MM.1S (cell line): ENCODE data around the gene SUGP2.

ENCODE experiments used
- DNase-seq: peaks from one replicate; pipeline ENCODE4 v3.0.0-alpha.2; 2015
- H2AFZ ChIP-seq: fragments of 300-600 bp; sonication (generic); 2 replicates; pipeline ENCODE4 v1.6.0; 2016; ENCODE audit warnings: antibody characterized with exemption, low read length
- H3F3A ChIP-seq: fragments of 300-600 bp; sonication (generic); 2 replicates; pipeline ENCODE4 v1.6.1; 2016; ENCODE audit warnings: mild to moderate bottlenecking, antibody characterized with exemption, low read length, moderate library complexity, mixed read lengths; ENCODE audit not compliant: insufficient read depth
- H3K27ac ChIP-seq: fragments of 300-600 bp; sonication (generic); 2 replicates; pipeline ENCODE4 v1.5.1; 2016; ENCODE audit warnings: mild to moderate bottlenecking, low read length
- H3K27me3 ChIP-seq: fragments of 300-600 bp; sonication (generic); replicated peaks from 2 replicates; pipeline ENCODE4 v1.6.0; 2016; ENCODE audit warnings: low read length; ENCODE audit not compliant: insufficient read depth
- H3K36me3 ChIP-seq: fragments of 300-600 bp; sonication (generic); replicated peaks from 2 replicates; pipeline ENCODE4 v1.6.1; 2016; ENCODE audit warnings: mild to moderate bottlenecking, low read length, mixed read lengths; ENCODE audit not compliant: insufficient read depth
- H3K4me1 ChIP-seq: fragments of 300-600 bp; sonication (generic); 2 replicates; pipeline ENCODE4 v1.6.1; 2016; ENCODE audit warnings: low read length, mixed read lengths
- H3K4me2 ChIP-seq: fragments of 300-600 bp; sonication (generic); 2 replicates; pipeline ENCODE4 v1.6.0; 2016; ENCODE audit warnings: low read depth, low read length
- H3K4me3 ChIP-seq: fragments of 300-600 bp; sonication (generic); 2 replicates; pipeline ENCODE4 v1.5.1; 2016; ENCODE audit warnings: low read length, mixed read lengths
- H3K79me2 ChIP-seq: fragments of 300-600 bp; sonication (generic); 2 replicates; pipeline ENCODE4 v1.6.1; 2016; ENCODE audit warnings: mixed run types, low read length, mixed read lengths
- H3K9ac ChIP-seq: fragments of 300-600 bp; sonication (generic); 2 replicates; pipeline ENCODE4 v1.6.1; 2016; ENCODE audit warnings: low read length, mixed read lengths
- H3K9me2 ChIP-seq: fragments of 300-600 bp; sonication (generic); replicated peaks from 2 replicates; pipeline ENCODE4 v1.6.1; 2016; ENCODE audit warnings: mild to moderate bottlenecking, low read length, mixed read lengths; ENCODE audit not compliant: insufficient read depth
- H3K9me3 ChIP-seq: fragments of 300-600 bp; sonication (generic); replicated peaks from 2 replicates; pipeline ENCODE4 v1.6.1; 2016; ENCODE audit warnings: mild to moderate bottlenecking, low read length, mixed read lengths; ENCODE audit not compliant: insufficient read depth
- H4K20me1 ChIP-seq: fragments of 300-600 bp; sonication (generic); 2 replicates; pipeline ENCODE4 v1.6.1; 2016; ENCODE audit warnings: mild to moderate bottlenecking, low read length, moderate library complexity, mixed read lengths; ENCODE audit not compliant: insufficient read depth
- EZH2 ChIP-seq: fragments of 300-600 bp; sonication (generic); optimal IDR thresholded peaks from 2 replicates; pipeline ENCODE3; 2017; ENCODE audit warnings: low read depth, mild to moderate bottlenecking, antibody characterized with exemption, low read length, mixed read lengths
- EZH2phosphoT487 ChIP-seq: fragments of 300-600 bp; sonication (generic); IDR thresholded peaks from 2 replicates; pipeline ENCODE4 v1.6.1; 2018; ENCODE audit warnings: antibody characterized with exemption, low read length
- TF ChIP-seq, protein P1 (sequence below): fragments of 300-600 bp; sonication (generic); IDR thresholded peaks from 2 replicates; pipeline ENCODE4 v1.5.1; 2016; ENCODE audit warnings: antibody characterized with exemption, low read length, mixed read lengths

The SUGP2 gene

DNA sequence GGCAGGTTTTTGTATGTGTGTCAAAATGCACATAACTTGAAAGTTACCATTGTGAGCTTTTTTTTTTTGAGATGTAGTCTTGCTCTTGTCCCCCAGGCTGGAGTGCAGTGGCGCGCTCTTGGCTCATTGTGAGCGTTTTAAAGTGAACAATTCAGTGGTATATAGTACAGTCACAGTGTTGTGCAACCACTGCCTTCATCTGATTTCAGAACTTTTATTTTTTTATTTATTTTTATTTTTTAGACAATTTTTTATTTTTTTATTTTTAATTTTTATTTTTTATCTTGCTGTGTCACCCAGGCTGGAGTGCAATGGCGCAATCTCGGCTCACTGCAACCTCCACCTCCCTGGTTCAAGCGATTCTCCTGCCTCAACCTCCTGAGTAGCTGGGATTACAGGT, 45.5 kb upstream of the SUGP2 start:
- no peaks in the 10 kb centered on the region for H4K20me1 ChIP-seq
- no peak for DNase-seq

DNA sequence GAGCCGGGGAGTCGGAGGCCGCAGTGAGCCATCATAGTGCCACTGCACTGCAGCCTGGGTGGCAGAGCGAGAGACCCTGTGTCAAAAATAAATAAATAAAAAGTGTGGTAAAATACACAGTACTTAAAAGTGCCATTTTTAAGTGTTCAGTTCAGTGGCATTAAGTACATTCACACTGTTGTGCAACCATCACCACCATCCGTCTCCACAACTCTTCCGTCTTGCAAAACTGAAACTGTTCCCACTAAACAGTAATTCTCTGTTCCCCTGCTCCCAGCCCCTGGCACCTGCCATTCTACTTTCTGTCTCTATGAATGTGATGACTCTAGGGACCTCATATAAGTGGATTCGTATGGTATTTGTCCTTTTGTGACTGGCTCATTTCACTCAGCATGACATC, 43.8 kb upstream of the SUGP2 start:
- no peaks in the 10 kb centered on the region for H3K4me1 ChIP-seq
- H3F3A ChIP-seq: no peaks in the 10 kb centered on the region
- H3K9ac ChIP-seq: no peak overlapping the region
- H3K9me2 ChIP-seq: no peaks in the 10 kb centered on the region
- H3K9me3 ChIP-seq: no peaks in the 10 kb centered on the region
- no peak overlapping the region for H3K27ac ChIP-seq
- no peak overlapping the region for H2AFZ ChIP-seq
- DNase-seq: no peak
- no peak overlapping the region for H3K4me2 ChIP-seq
- H4K20me1 ChIP-seq: no peaks in the 10 kb centered on the region
- no peaks in the 10 kb centered on the region for H3K36me3 ChIP-seq
- H3K27me3 ChIP-seq: no peaks in the 10 kb centered on the region
- TF ChIP-seq EZH2phosphoT487 (no peak), EZH2 (no peak)
- TF ChIP-seq, protein P1, sequence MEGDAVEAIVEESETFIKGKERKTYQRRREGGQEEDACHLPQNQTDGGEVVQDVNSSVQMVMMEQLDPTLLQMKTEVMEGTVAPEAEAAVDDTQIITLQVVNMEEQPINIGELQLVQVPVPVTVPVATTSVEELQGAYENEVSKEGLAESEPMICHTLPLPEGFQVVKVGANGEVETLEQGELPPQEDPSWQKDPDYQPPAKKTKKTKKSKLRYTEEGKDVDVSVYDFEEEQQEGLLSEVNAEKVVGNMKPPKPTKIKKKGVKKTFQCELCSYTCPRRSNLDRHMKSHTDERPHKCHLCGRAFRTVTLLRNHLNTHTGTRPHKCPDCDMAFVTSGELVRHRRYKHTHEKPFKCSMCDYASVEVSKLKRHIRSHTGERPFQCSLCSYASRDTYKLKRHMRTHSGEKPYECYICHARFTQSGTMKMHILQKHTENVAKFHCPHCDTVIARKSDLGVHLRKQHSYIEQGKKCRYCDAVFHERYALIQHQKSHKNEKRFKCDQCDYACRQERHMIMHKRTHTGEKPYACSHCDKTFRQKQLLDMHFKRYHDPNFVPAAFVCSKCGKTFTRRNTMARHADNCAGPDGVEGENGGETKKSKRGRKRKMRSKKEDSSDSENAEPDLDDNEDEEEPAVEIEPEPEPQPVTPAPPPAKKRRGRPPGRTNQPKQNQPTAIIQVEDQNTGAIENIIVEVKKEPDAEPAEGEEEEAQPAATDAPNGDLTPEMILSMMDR: no peak
- peaks cover 95% of the 10 kb centered on the region for H3K79me2 ChIP-seq
- H3K4me3 ChIP-seq: no peak overlapping the region

More for the DNA sequence above, 45.5 kb upstream of the SUGP2 start:
- Histone ChIP-seq H3K36me3 (no peaks in the 10 kb centered on the region), H3K79me2 (peaks cover 89% of the 10 kb centered on the region), H3K27ac (no peak overlapping the region), H3K4me1 (no peaks in the 10 kb centered on the region), H3K9me3 (no peaks in the 10 kb centered on the region), H3K9me2 (no peaks in the 10 kb centered on the region), H2AFZ (no peak overlapping the region), H3K27me3 (no peaks in the 10 kb centered on the region), H3K4me3 (no peak overlapping the region), H3F3A (no peaks in the 10 kb centered on the region), H3K4me2 (no peak overlapping the region), H3K9ac (no peak overlapping the region)
- TF ChIP-seq, protein P1: no peak
- TF ChIP-seq EZH2phosphoT487: no peak
- no peak for TF ChIP-seq EZH2

DNA sequence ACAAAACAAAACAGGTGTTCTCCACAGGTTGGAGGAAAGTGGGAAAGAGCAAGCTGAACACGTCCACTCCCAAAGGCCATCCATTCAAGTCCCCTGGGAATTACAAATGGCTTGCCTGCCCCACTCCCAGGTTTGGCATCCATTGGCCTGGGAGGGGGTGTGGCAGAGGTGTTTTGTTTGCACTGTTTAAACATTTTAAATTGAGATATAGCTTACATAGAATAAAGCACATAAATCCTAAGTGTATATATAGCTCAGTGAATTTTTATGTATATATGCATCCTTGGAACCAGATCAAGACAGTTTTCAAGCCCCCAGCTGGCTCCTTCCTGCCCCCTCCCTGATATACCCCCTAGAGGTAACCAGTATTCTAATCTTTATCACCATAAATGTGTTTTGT, 43.2 kb upstream of the SUGP2 start:
- no peaks in the 10 kb centered on the region for H3K9me3 ChIP-seq
- H3F3A ChIP-seq: no peaks in the 10 kb centered on the region
- peaks cover 95% of the 10 kb centered on the region for H3K79me2 ChIP-seq
- no peaks in the 10 kb centered on the region for H3K36me3 ChIP-seq
- H4K20me1 ChIP-seq: no peaks in the 10 kb centered on the region
- DNase-seq: no peak
- no peaks in the 10 kb centered on the region for H3K9me2 ChIP-seq
- no peak overlapping the region for H3K4me2 ChIP-seq
- H3K9ac ChIP-seq: no peak overlapping the region
- H3K4me1 ChIP-seq: no peaks in the 10 kb centered on the region
- no peak for TF ChIP-seq EZH2
- no peak for TF ChIP-seq EZH2phosphoT487
- H3K27me3 ChIP-seq: no peaks in the 10 kb centered on the region
- no peak overlapping the region for H3K4me3 ChIP-seq
- H3K27ac ChIP-seq: no peak overlapping the region
- no peak overlapping the region for H2AFZ ChIP-seq

DNA sequence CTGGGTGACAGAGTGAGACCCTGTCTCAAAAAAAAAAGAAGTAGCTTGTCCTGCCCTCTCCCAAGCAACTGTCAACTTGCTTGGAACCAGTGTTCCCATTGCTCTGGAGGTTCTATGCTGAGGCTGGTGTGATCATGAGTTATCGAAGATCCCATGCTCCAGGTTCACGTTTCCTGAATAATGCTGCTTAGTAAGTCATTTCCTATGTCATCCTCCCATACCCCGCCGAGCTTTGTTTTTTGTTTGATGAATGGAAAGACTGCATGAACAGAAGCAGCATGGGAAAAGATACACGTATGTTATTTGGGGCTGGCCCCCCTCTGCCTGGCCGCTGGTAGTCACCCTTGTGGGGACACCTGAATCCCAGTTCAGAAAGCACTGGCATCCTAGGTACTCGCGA, 41.8 kb upstream of the SUGP2 start:
- no peak overlapping the region for H3K27ac ChIP-seq

More for the DNA sequence above, 41.8 kb upstream of the SUGP2 start:
- Histone ChIP-seq H3K9ac (no peak overlapping the region), H3F3A (no peaks in the 10 kb centered on the region), H3K4me3 (no peak overlapping the region), H4K20me1 (no peaks in the 10 kb centered on the region), H3K79me2 (peaks cover 95% of the 10 kb centered on the region), H3K9me2 (no peaks in the 10 kb centered on the region), H2AFZ (no peak overlapping the region), H3K4me1 (no peaks in the 10 kb centered on the region), H3K4me2 (no peak overlapping the region), H3K27me3 (no peaks in the 10 kb centered on the region), H3K36me3 (no peaks in the 10 kb centered on the region), H3K9me3 (no peaks in the 10 kb centered on the region)
- TF ChIP-seq EZH2: no peak
- TF ChIP-seq EZH2phosphoT487: no peak
- TF ChIP-seq, protein P1: no peak
- DNase-seq: no peak
